ENCODE results near the gene FBN1. TPM values are rescaled to one million over a fixed set of nuclear protein-coding genes. Genes with fewer than 3 reads are reported as not detected.

FBN1 gene
- total and polyA plus RNA-seq, 2 experiments from 2014 or later = 1.9 to 3.8 TPM

DNA sequence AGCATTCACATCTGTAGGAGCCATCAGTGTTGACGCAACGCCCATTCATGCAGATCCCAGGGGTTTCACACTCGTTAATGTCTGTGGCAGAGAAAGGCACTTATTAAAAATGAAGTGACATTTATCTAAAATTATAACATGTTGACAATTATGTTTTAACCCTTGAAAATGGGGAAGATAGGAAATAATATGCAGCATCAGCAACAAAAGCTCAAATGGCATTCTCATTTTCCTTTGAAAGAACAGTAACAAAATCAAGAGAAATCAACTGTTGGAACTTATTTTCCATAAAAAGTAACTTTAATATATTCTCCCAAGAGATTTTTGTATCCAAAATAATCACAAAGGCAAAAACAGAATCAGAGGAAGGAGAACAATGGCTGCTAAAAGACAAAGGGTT lies 140.4 kb downstream of the FBN1 start (continued):
- TF ChIP-seq, protein P1, sequence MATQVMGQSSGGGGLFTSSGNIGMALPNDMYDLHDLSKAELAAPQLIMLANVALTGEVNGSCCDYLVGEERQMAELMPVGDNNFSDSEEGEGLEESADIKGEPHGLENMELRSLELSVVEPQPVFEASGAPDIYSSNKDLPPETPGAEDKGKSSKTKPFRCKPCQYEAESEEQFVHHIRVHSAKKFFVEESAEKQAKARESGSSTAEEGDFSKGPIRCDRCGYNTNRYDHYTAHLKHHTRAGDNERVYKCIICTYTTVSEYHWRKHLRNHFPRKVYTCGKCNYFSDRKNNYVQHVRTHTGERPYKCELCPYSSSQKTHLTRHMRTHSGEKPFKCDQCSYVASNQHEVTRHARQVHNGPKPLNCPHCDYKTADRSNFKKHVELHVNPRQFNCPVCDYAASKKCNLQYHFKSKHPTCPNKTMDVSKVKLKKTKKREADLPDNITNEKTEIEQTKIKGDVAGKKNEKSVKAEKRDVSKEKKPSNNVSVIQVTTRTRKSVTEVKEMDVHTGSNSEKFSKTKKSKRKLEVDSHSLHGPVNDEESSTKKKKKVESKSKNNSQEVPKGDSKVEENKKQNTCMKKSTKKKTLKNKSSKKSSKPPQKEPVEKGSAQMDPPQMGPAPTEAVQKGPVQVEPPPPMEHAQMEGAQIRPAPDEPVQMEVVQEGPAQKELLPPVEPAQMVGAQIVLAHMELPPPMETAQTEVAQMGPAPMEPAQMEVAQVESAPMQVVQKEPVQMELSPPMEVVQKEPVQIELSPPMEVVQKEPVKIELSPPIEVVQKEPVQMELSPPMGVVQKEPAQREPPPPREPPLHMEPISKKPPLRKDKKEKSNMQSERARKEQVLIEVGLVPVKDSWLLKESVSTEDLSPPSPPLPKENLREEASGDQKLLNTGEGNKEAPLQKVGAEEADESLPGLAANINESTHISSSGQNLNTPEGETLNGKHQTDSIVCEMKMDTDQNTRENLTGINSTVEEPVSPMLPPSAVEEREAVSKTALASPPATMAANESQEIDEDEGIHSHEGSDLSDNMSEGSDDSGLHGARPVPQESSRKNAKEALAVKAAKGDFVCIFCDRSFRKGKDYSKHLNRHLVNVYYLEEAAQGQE (IDR thresholded peaks at IDR 0.05; ENCODE audit: unreplicated experiment) = no peak
- TF ChIP-seq EZH2 (IDR thresholded peaks at IDR 0.05; ENCODE audit: low read depth, unreplicated experiment) = no peak
- TF ChIP-seq CTCF (conservative IDR thresholded peaks at IDR 0.05; ENCODE audit: low read depth in 2 of 2) = no peak
- TF ChIP-seq STAT1 (IDR thresholded peaks at IDR 0.05; ENCODE audit: unreplicated experiment) = no peak
- TF ChIP-seq JUNB (IDR thresholded peaks at IDR 0.05; ENCODE audit: unreplicated experiment) = no peak
- TF ChIP-seq, protein P2, sequence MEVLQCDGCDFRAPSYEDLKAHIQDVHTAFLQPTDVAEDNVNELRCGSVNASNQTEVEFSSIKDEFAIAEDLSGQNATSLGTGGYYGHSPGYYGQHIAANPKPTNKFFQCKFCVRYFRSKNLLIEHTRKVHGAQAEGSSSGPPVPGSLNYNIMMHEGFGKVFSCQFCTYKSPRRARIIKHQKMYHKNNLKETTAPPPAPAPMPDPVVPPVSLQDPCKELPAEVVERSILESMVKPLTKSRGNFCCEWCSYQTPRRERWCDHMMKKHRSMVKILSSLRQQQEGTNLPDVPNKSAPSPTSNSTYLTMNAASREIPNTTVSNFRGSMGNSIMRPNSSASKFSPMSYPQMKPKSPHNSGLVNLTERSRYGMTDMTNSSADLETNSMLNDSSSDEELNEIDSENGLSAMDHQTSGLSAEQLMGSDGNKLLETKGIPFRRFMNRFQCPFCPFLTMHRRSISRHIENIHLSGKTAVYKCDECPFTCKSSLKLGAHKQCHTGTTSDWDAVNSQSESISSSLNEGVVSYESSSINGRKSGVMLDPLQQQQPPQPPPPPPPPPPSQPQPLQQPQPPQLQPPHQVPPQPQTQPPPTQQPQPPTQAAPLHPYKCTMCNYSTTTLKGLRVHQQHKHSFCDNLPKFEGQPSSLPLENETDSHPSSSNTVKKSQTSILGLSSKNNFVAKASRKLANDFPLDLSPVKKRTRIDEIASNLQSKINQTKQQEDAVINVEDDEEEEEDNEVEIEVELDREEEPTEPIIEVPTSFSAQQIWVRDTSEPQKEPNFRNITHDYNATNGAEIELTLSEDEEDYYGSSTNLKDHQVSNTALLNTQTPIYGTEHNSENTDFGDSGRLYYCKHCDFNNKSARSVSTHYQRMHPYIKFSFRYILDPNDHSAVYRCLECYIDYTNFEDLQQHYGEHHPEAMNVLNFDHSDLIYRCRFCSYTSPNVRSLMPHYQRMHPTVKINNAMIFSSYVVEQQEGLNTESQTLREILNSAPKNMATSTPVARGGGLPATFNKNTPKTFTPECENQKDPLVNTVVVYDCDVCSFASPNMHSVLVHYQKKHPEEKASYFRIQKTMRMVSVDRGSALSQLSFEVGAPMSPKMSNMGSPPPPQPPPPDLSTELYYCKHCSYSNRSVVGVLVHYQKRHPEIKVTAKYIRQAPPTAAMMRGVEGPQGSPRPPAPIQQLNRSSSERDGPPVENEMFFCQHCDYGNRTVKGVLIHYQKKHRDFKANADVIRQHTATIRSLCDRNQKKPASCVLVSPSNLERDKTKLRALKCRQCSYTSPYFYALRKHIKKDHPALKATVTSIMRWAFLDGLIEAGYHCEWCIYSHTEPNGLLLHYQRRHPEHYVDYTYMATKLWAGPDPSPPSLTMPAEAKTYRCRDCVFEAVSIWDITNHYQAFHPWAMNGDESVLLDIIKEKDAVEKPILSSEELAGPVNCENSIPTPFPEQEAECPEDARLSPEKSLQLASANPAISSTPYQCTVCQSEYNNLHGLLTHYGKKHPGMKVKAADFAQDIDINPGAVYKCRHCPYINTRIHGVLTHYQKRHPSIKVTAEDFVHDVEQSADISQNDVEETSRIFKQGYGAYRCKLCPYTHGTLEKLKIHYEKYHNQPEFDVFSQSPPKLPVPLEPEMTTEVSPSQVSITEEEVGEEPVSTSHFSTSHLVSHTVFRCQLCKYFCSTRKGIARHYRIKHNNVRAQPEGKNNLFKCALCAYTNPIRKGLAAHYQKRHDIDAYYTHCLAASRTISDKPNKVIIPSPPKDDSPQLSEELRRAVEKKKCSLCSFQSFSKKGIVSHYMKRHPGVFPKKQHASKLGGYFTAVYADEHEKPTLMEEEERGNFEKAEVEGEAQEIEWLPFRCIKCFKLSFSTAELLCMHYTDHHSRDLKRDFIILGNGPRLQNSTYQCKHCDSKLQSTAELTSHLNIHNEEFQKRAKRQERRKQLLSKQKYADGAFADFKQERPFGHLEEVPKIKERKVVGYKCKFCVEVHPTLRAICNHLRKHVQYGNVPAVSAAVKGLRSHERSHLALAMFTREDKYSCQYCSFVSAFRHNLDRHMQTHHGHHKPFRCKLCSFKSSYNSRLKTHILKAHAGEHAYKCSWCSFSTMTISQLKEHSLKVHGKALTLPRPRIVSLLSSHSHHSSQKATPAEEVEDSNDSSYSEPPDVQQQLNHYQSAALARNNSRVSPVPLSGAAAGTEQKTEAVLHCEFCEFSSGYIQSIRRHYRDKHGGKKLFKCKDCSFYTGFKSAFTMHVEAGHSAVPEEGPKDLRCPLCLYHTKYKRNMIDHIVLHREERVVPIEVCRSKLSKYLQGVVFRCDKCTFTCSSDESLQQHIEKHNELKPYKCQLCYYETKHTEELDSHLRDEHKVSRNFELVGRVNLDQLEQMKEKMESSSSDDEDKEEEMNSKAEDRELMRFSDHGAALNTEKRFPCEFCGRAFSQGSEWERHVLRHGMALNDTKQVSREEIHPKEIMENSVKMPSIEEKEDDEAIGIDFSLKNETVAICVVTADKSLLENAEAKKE (CRISPR knock-in tag; IDR thresholded peaks at IDR 0.05) = no peak
